Osteocyte (in vitro differentiated cells): ENCODE results near the gene CD59. TPM values are rescaled to one million over a fixed set of nuclear protein-coding genes. Genes with fewer than 3 reads are reported as not detected.

Experiments used
- total RNA-seq: library from RNA; stranded (reverse); gene quantifications from 2 replicates; pipeline ENCODE4 v1.2.1, GENCODE V29; 2021

CD59 gene
- total RNA-seq, 1 donor from 2014 or later: 857 TPM

Other genes starting within 250 kb of the CD59 start
- gene C11orf91, start 35.6 kb downstream of the CD59 start, total RNA-seq: 0.75 TPM in 1 of 2 replicates, not detected in the other
- gene FBXO3, start 38.1 kb upstream of the CD59 start, total RNA-seq: 30.6 and 31.1 TPM in 2 replicates
- 0.55 and 0.70 TPM in 2 replicates for gene LMO2, start 155.7 kb upstream of the CD59 start, total RNA-seq